IPS-18a (cell line): ENCODE data around the gene PDCL2.

Experiments used
- H3K27ac ChIP-seq: one replicate; pipeline ENCODE4 v1.5.1; 2013; ENCODE audit warnings: low read length
- H3K27me3 ChIP-seq: one replicate; pipeline ENCODE4 v1.6.1; 2013; ENCODE audit warnings: mild to moderate bottlenecking, low read length; ENCODE audit not compliant: control insufficient read depth, insufficient read depth
- H3K36me3 ChIP-seq: one replicate; pipeline ENCODE4 v1.6.1; 2013; ENCODE audit warnings: low read depth, low read length; ENCODE audit not compliant: control insufficient read depth
- H3K4me1 ChIP-seq: one replicate; pipeline ENCODE4 v1.6.1; 2013; ENCODE audit warnings: low read depth, low read length; ENCODE audit not compliant: control insufficient read depth
- H3K4me3 ChIP-seq: one replicate; pipeline ENCODE4 v1.5.1; 2013; ENCODE audit warnings: low read length
- H3K9ac ChIP-seq: one replicate; pipeline ENCODE4 v1.6.1; 2013; ENCODE audit warnings: mild to moderate bottlenecking, low read length, moderate library complexity
- H3K9me3 ChIP-seq: one replicate; pipeline ENCODE4 v1.6.1; 2013; ENCODE audit warnings: low read depth, low read length; ENCODE audit not compliant: control insufficient read depth

The PDCL2 gene

GRCh38 chr4:55530167-55530566 is 61.9 kb downstream of the PDCL2 start:
- H3K27me3 ChIP-seq, result no peaks in the 10 kb centered on the region
- no peak overlapping the region for H3K9ac ChIP-seq
- no peak overlapping the region for H3K27ac ChIP-seq
- H3K36me3 ChIP-seq, result peaks cover 3% of the 10 kb centered on the region
- H3K9me3 ChIP-seq, result no peaks in the 10 kb centered on the region
- peaks cover 15% of the 10 kb centered on the region for H3K4me1 ChIP-seq
- no peak overlapping the region for H3K4me3 ChIP-seq

- H3K4me1 ChIP-seq, result peaks cover 15% of the 10 kb centered on the region
- no peaks in the 10 kb centered on the region for H3K27me3 ChIP-seq
- no peak overlapping the region for H3K9ac ChIP-seq
- H3K27ac ChIP-seq, result no peak overlapping the region
- no peaks in the 10 kb centered on the region for H3K36me3 ChIP-seq
- H3K4me3 ChIP-seq, result no peak overlapping the region
- no peaks in the 10 kb centered on the region for H3K9me3 ChIP-seq
Measured at GRCh38 chr4:55528491-55528890, 63.6 kb downstream of the PDCL2 start.

GRCh38 chr4:55524844-55525571 is 67.0 kb downstream of the PDCL2 start:
- H3K27ac ChIP-seq, result no peak overlapping the region
- H3K4me1 ChIP-seq, result peaks cover 20% of the 10 kb centered on the region
- no peak overlapping the region for H3K9ac ChIP-seq
- H3K4me3 ChIP-seq, result no peak overlapping the region
- H3K36me3 ChIP-seq, result no peaks in the 10 kb centered on the region
- H3K9me3 ChIP-seq, result no peaks in the 10 kb centered on the region
- no peaks in the 10 kb centered on the region for H3K27me3 ChIP-seq

GRCh38 chr4:55518442-55518841 is 73.6 kb downstream of the PDCL2 start:
- no peak overlapping the region for H3K4me3 ChIP-seq
- no peaks in the 10 kb centered on the region for H3K27me3 ChIP-seq
- H3K36me3 ChIP-seq, result no peaks in the 10 kb centered on the region
- no peak overlapping the region for H3K27ac ChIP-seq
- H3K4me1 ChIP-seq, result peaks cover 10% of the 10 kb centered on the region
- H3K9me3 ChIP-seq, result no peaks in the 10 kb centered on the region
- H3K9ac ChIP-seq, result no peak overlapping the region

GRCh38 chr4:55517526-55518229 is 74.4 kb downstream of the PDCL2 start:
- Histone ChIP-seq H3K4me3 (no peak overlapping the region), H3K9ac (no peak overlapping the region), H3K4me1 (peaks cover 10% of the 10 kb centered on the region), H3K27me3 (no peaks in the 10 kb centered on the region), H3K27ac (no peak overlapping the region), H3K36me3 (no peaks in the 10 kb centered on the region), H3K9me3 (no peaks in the 10 kb centered on the region)

- H3K36me3 ChIP-seq, result no peaks in the 10 kb centered on the region
- no peaks in the 10 kb centered on the region for H3K9me3 ChIP-seq
- no peak overlapping the region for H3K9ac ChIP-seq
- H3K4me1 ChIP-seq, result no peaks in the 10 kb centered on the region
- no peaks in the 10 kb centered on the region for H3K27me3 ChIP-seq
- H3K27ac ChIP-seq, result no peak overlapping the region
- no peak overlapping the region for H3K4me3 ChIP-seq
Measured at GRCh38 chr4:55512922-55513571, 79.0 kb downstream of the PDCL2 start.

- H3K27me3 ChIP-seq, result no peaks in the 10 kb centered on the region
- H3K4me3 ChIP-seq, result no peak overlapping the region
- H3K27ac ChIP-seq, result no peak overlapping the region
- no peaks in the 10 kb centered on the region for H3K9me3 ChIP-seq
- H3K9ac ChIP-seq, result no peak overlapping the region
- no peaks in the 10 kb centered on the region for H3K4me1 ChIP-seq
- H3K36me3 ChIP-seq, result peaks cover 4% of the 10 kb centered on the region
Measured at GRCh38 chr4:55512077-55512476, 80.0 kb downstream of the PDCL2 start.

- Histone ChIP-seq H3K9ac (no peak overlapping the region), H3K9me3 (no peaks in the 10 kb centered on the region), H3K36me3 (peaks cover 4% of the 10 kb centered on the region), H3K4me3 (no peak overlapping the region), H3K27me3 (no peaks in the 10 kb centered on the region), H3K27ac (no peak overlapping the region), H3K4me1 (no peaks in the 10 kb centered on the region)
Measured at GRCh38 chr4:55510685-55511084, 81.4 kb downstream of the PDCL2 start.

- Histone ChIP-seq H3K9ac (no peak overlapping the region), H3K4me3 (no peak overlapping the region), H3K4me1 (no peaks in the 10 kb centered on the region), H3K36me3 (peaks cover 4% of the 10 kb centered on the region), H3K27ac (no peak overlapping the region), H3K27me3 (no peaks in the 10 kb centered on the region), H3K9me3 (no peaks in the 10 kb centered on the region)
Measured at GRCh38 chr4:55509266-55509665, 82.8 kb downstream of the PDCL2 start.

GRCh38 chr4:55507612-55508011 is 84.4 kb downstream of the PDCL2 start:
- no peaks in the 10 kb centered on the region for H3K4me1 ChIP-seq
- H3K36me3 ChIP-seq, result peaks cover 4% of the 10 kb centered on the region
- H3K27me3 ChIP-seq, result no peaks in the 10 kb centered on the region
- no peak overlapping the region for H3K27ac ChIP-seq
- H3K9me3 ChIP-seq, result no peaks in the 10 kb centered on the region
- no peak overlapping the region for H3K4me3 ChIP-seq
- no peak overlapping the region for H3K9ac ChIP-seq
